PC-3 (cell line): ENCODE measurements around the gene CSF1. TPM values are rescaled to one million over a fixed set of nuclear protein-coding genes. Genes with fewer than 3 reads are reported as not detected.
"Not testable (repeated sequence)": the region's sequence is repeated elsewhere in the genome, so short reads cannot be mapped to it uniquely, and the experiment has no call there.

Source experiments
- ATAC-seq: fragments of 200-7000 bp; cut with Tn5 transposase; 2 replicates; pipeline ENCODE4 v1.9.1; 2020; ENCODE audit warnings: mild to moderate bottlenecking, moderate library complexity
- BruUV-seq: library from RNA; stranded (reverse); fragments of 400-500 nt; replicated peaks from 2 replicates; lab custom pipeline; 2021; lab: Mats Ljungman, UMichigan
- CTCF ChIA-PET: fragments of 300-600 bp; sonication (Branson Sonifier 250); formaldehyde crosslinking; loops from one replicate; lab custom pipeline; 2022; ENCODE audit warnings: antibody characterized with exemption; lab: Charles Lee
- POLR2A ChIA-PET: fragments of 300-600 bp; sonication (Branson Sonifier 250); formaldehyde crosslinking; loops from one replicate; lab custom pipeline; 2022; ENCODE audit warnings: antibody characterized with exemption; ENCODE audit not compliant: unreplicated experiment; lab: Charles Lee
- DNase-seq: peaks from one replicate; pipeline ENCODE4 v3.0.0-alpha.2; 2015
- H2AFZ ChIP-seq: fragments of 300-600 bp; sonication (generic); 2 replicates; pipeline ENCODE4 v1.6.0; 2016; ENCODE audit warnings: antibody characterized with exemption, low read length
- H3F3A ChIP-seq: fragments of 300-600 bp; sonication (generic); one replicate; pipeline ENCODE4 v1.6.0; 2017; ENCODE audit warnings: antibody characterized with exemption, low read length, control low read depth, mild to moderate bottlenecking; ENCODE audit not compliant: unreplicated experiment
- H3K27ac ChIP-seq: fragments of 300-600 bp; sonication (generic); 2 replicates; pipeline ENCODE4 v1.5.1; 2016; ENCODE audit warnings: mild to moderate bottlenecking, low read length
- H3K27me3 ChIP-seq: fragments of 300-600 bp; sonication (generic); 2 replicates; pipeline ENCODE4 v1.6.1; 2016; ENCODE audit warnings: low read length, mixed read lengths
- H3K36me3 ChIP-seq: fragments of 300-600 bp; sonication (generic); 2 replicates; pipeline ENCODE4 v1.6.1; 2016; ENCODE audit warnings: low read depth, mixed run types, low read length, mixed read lengths
- H3K4me1 ChIP-seq: fragments of 300-600 bp; sonication (generic); 2 replicates; pipeline ENCODE4 v1.5.1; 2016; ENCODE audit warnings: low read length; ENCODE audit not compliant: insufficient read depth
- H3K4me2 ChIP-seq: fragments of 300-600 bp; sonication (generic); 2 replicates; pipeline ENCODE4 v1.6.0; 2016; ENCODE audit warnings: low read length
- H3K4me3 ChIP-seq: fragments of 300-600 bp; sonication (generic); 2 replicates; pipeline ENCODE4 v1.5.1; 2016; ENCODE audit warnings: mild to moderate bottlenecking, low read length, mixed read lengths
- H3K79me2 ChIP-seq: fragments of 300-600 bp; sonication (generic); 2 replicates; pipeline ENCODE4 v1.6.1; 2017; ENCODE audit warnings: low read length, mixed read lengths
- H3K9ac ChIP-seq: fragments of 300-600 bp; sonication (generic); 2 replicates; pipeline ENCODE4 v1.6.0; 2016; ENCODE audit warnings: mild to moderate bottlenecking, low read length
- H3K9me2 ChIP-seq: fragments of 300-600 bp; sonication (generic); replicated peaks from 2 replicates; pipeline ENCODE4 v1.6.1; 2016; ENCODE audit warnings: mixed run types, low read length, mixed read lengths
- H3K9me3 ChIP-seq: fragments of 300-600 bp; sonication (generic); 2 replicates; pipeline ENCODE4 v1.6.1; 2016; ENCODE audit warnings: low read length, mixed read lengths
- H4K20me1 ChIP-seq: fragments of 300-600 bp; sonication (generic); 2 replicates; pipeline ENCODE4 v1.6.1; 2016; ENCODE audit warnings: low read length, mixed read lengths
- CTCF ChIP-seq: fragments of 300-600 bp; sonication (generic); conservative IDR thresholded peaks from 2 replicates; pipeline ENCODE4 v1.5.1; 2017; ENCODE audit warnings: antibody characterized with exemption, low read depth, mild to moderate bottlenecking, low read length
- EZH2 ChIP-seq: fragments of 300-600 bp; sonication (generic); IDR thresholded peaks from one replicate; pipeline ENCODE4 v1.6.1; 2017; ENCODE audit warnings: antibody characterized with exemption, mild to moderate bottlenecking, low read length; ENCODE audit not compliant: unreplicated experiment
- EZH2phosphoT487 ChIP-seq: fragments of 300-600 bp; sonication (generic); IDR thresholded peaks from 2 replicates; pipeline ENCODE4 v1.6.1; 2018; ENCODE audit warnings: mild to moderate bottlenecking, antibody characterized with exemption, low read length, borderline replicate concordance
- intact Hi-C: fragments of 100-400 bp; cut with micrococcal nuclease; formaldehyde crosslinking; loops from 2 replicates; pipeline ENCODE4 v1.9.0; 2023
- total RNA-seq: library from RNA; depleted of rRNA; stranded (reverse); fragments of >200 nt; gene quantifications from 2 replicates; pipeline ENCODE4 v1.2.3, GENCODE V29; 2014

Gene CSF1
- total RNA-seq, 1 experiment from 2014 or later: 2.0 TPM

GRCh38 chr1:109948285-109948630 lies 37.6 kb downstream of the CSF1 start:
- CTCF ChIA-PET: interaction anchor here (0.5 kb wide), 1 partner anchor 296 kb away, joined by 3 read pairs; no protein-coding TSS in a partner anchor
- no peak overlapping the region; the same call in 1 of the 2 replicates for H3K4me2 ChIP-seq
- no peaks in the 10 kb centered on the region for H3K36me3 ChIP-seq
- H3K79me2 ChIP-seq: no peaks in the 10 kb centered on the region
- no peak for TF ChIP-seq EZH2
- TF ChIP-seq EZH2phosphoT487: no peak
- TF ChIP-seq CTCF: no peak
- H3K27ac ChIP-seq: no peak overlapping the region
- H3K27me3 ChIP-seq: no peaks in the 10 kb centered on the region
- H3K9me2 ChIP-seq: no peaks in the 10 kb centered on the region
- H3K4me3 ChIP-seq: no peak overlapping the region
- no peaks in the 10 kb centered on the region for H4K20me1 ChIP-seq
- no peaks in the 10 kb centered on the region for H3F3A ChIP-seq
- intact Hi-C loops: loop anchor here (1.0 kb wide), 1 partner anchor 22 kb away; no protein-coding TSS in a partner anchor
- BruUV-seq: no TSS peak
- 0 out of 2 replicates have a peak, but pooled peaks cover 6% of the 10 kb centered on the region for H3K4me1 ChIP-seq
- DNase-seq (peak; percentile 7), ATAC-seq (peak; percentile 42)
- no peak overlapping the region for H3K9ac ChIP-seq
- no peaks in the 10 kb centered on the region for H3K9me3 ChIP-seq
- no peak overlapping the region for H2AFZ ChIP-seq
- POLR2A ChIA-PET: no interaction called here

GRCh38 chr1:109950038-109950437 lies 39.4 kb downstream of the CSF1 start:
- Histone ChIP-seq H3K9me3 (no peaks in the 10 kb centered on the region), H3K9me2 (no peaks in the 10 kb centered on the region), H3K4me3 (no peak overlapping the region), H3K27ac (no peak overlapping the region), H3K9ac (no peak overlapping the region), H3K4me2 (no peak overlapping the region), H3K79me2 (no peaks in the 10 kb centered on the region), H2AFZ (no peak overlapping the region), H3F3A (no peaks in the 10 kb centered on the region), H3K27me3 (no peaks in the 10 kb centered on the region), H3K36me3 (no peaks in the 10 kb centered on the region), H3K4me1 (peaks cover 11% of the 10 kb centered on the region; the same call in 1 of the 2 replicates), H4K20me1 (no peaks in the 10 kb centered on the region)
- POLR2A ChIA-PET: no interaction called here
- intact Hi-C loops: no loop called here
- CTCF ChIA-PET: no interaction called here
- BruUV-seq: no TSS peak
- DNase-seq: no peak
- TF ChIP-seq EZH2 (no peak), CTCF (no peak), EZH2phosphoT487 (no peak)
- no peak for ATAC-seq

GRCh38 chr1:109950509-109950908 lies 39.9 kb downstream of the CSF1 start:
- no peak overlapping the region for H2AFZ ChIP-seq
- H3K4me2 ChIP-seq: no peak overlapping the region
- no peak overlapping the region for H3K9ac ChIP-seq
- no peaks in the 10 kb centered on the region for H3K9me3 ChIP-seq
- no peak overlapping the region for H3K27ac ChIP-seq
- ChIA-PET CTCF (no interaction called here), POLR2A (no interaction called here)
- intact Hi-C loops: no loop called here
- TF ChIP-seq EZH2phosphoT487 (no peak), EZH2 (no peak), CTCF (no peak)
- BruUV-seq: no TSS peak
- H3K36me3 ChIP-seq: no peaks in the 10 kb centered on the region
- ATAC-seq (no peak), DNase-seq (no peak)
- H3K4me3 ChIP-seq: no peak overlapping the region
- H3F3A ChIP-seq: no peaks in the 10 kb centered on the region
- H3K9me2 ChIP-seq: no peaks in the 10 kb centered on the region
- no peaks in the 10 kb centered on the region for H4K20me1 ChIP-seq
- H3K27me3 ChIP-seq: no peaks in the 10 kb centered on the region
- peaks cover 11% of the 10 kb centered on the region; the same call in 1 of the 2 replicates for H3K4me1 ChIP-seq
- no peaks in the 10 kb centered on the region for H3K79me2 ChIP-seq

- POLR2A ChIA-PET, intact Hi-C loops, H3F3A ChIP-seq, H3K27ac ChIP-seq, BruUV-seq, H2AFZ ChIP-seq, H3K9me3 ChIP-seq, H4K20me1 ChIP-seq, DNase-seq, H3K9me2 ChIP-seq, H3K79me2 ChIP-seq, H3K4me3 ChIP-seq, H3K27me3 ChIP-seq, H3K36me3 ChIP-seq, H3K4me2 ChIP-seq, ATAC-seq, H3K9ac ChIP-seq: not testable (repeated sequence)
- H3K4me1 ChIP-seq: peaks cover 11% of the 10 kb centered on the region; the same call in 1 of the 2 replicates
- CTCF ChIA-PET: interaction anchor here (0.7 kb wide), 1 partner anchor 85 kb away, joined by 3 read pairs; no protein-coding TSS in a partner anchor
These were observed 40.9 kb downstream of the CSF1 start for GRCh38 chr1:109951501-109951900.
